ENCODE results near the gene PRAMEF14.
"Not testable (repeated sequence)": the region's sequence is repeated elsewhere in the genome, so short reads cannot be mapped to it uniquely, and the experiment has no call there.

DNA sequence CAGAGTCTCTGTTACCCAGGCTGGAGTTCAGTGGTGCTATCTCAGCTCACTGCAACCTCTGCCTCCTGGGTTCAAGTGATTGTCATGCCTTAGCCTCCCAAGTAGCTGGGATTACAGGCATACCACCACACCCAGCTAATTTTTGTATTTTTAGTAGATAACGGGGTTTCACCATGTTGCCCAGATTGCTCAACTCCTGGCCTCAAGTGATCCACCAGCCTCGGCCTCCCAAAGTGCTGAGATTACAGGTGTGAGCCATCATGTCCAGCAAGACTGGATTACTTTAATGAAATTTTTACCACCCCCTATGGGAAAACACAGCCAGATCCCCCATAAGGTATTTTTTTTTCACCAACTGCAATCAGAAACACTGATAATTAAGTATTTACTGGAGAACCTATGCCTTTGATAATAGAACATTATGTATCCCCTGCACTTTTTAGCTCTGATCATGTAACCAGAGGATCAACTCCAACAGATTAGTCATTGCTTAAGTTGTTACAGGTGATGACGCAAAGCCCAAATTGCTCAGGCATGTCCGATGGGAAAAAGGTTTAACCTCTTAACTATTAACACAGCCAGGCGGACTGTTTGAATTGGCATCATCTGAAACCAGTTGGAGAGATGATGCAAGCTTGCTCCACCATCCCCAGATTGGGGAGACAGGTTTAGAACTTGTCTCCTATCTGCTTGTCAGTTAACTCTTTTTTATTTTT is 49.6 kb downstream of the PRAMEF14 start:
- TF ChIP-seq, protein P1, sequence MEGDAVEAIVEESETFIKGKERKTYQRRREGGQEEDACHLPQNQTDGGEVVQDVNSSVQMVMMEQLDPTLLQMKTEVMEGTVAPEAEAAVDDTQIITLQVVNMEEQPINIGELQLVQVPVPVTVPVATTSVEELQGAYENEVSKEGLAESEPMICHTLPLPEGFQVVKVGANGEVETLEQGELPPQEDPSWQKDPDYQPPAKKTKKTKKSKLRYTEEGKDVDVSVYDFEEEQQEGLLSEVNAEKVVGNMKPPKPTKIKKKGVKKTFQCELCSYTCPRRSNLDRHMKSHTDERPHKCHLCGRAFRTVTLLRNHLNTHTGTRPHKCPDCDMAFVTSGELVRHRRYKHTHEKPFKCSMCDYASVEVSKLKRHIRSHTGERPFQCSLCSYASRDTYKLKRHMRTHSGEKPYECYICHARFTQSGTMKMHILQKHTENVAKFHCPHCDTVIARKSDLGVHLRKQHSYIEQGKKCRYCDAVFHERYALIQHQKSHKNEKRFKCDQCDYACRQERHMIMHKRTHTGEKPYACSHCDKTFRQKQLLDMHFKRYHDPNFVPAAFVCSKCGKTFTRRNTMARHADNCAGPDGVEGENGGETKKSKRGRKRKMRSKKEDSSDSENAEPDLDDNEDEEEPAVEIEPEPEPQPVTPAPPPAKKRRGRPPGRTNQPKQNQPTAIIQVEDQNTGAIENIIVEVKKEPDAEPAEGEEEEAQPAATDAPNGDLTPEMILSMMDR (IDR thresholded peaks at IDR 0.05): not testable (repeated sequence)
- TF ChIP-seq POLR2A (IDR thresholded peaks at IDR 0.05): not testable (repeated sequence)
